ENCODE data around the gene KCNIP4.
A peak's percentile ranks its signal among the peaks of the same experiment; 100 is the strongest.

GRCh38 chr4:21512353-21512752, 436.2 kb downstream of the KCNIP4 start:
- peak in 2 of 3 experiments; percentile 28 to 35 for TF ChIP-seq CTCF (optimal IDR thresholded peaks at IDR 0.05 in 1 of 3, IDR thresholded peaks at IDR 0.05 in 1 of 3, conservative IDR thresholded peaks at IDR 0.05 in 1 of 3; ENCODE audit: extremely low read depth in 1 of 3, insufficient read depth in 2 of 3, low read length in 3 of 3)
- no peak for TF ChIP-seq EZH2 (IDR thresholded peaks at IDR 0.05; ENCODE audit: low read length)

Data from keratinocyte (primary cell).